ENCODE results near the gene EEIG1. TPM values are rescaled to one million over a fixed set of nuclear protein-coding genes. Genes with fewer than 3 reads are reported as not detected.

EEIG1 gene
- total and polyA plus RNA-seq, 9 of the 15 experiments (the other 6 are each of a cell fraction or from before 2014, with no cell fraction given), result 0.17 to 16.7 (median 3.6) TPM

GRCh38 chr9:127980706-127981558 lies at the start of gene EEIG1 (continued):
- TF ChIP-seq ZNF280A (IDR thresholded peaks at IDR 0.05; ENCODE audit: low read depth, partially characterized antibody) (no peak), TEAD1 (CRISPR knock-in tag; IDR thresholded peaks at IDR 0.05) (peak; percentile 5 to 61; a peak in 1 of 4 replicates), BDP1 (IDR thresholded peaks at IDR 0.05; ENCODE audit: insufficient read depth, insufficient read length) (no peak), PHTF2 (CRISPR knock-in tag; IDR thresholded peaks at IDR 0.05) (no peak), YY1 (IDR thresholded peaks at IDR 0.05; ENCODE audit: borderline replicate concordance in 1 of 3, control insufficient read depth in 1 of 3, extremely low read depth in 1 of 3, insufficient read depth in 3 of 3, insufficient read length in 1 of 3, insufficient replicate concordance in 2 of 3, low read depth in 1 of 3, low read length in 2 of 3) (peak in 1 of 3 experiments; percentile 19), ETV6 (IDR thresholded peaks at IDR 0.05; ENCODE audit: borderline replicate concordance in 1 of 2, low read depth in 2 of 2, low read length in 1 of 2) (no peak), ETV6 (CRISPR knock-in tag; IDR thresholded peaks at IDR 0.05; ENCODE audit: borderline replicate concordance) (no peak), ZNF232 (CRISPR knock-in tag; IDR thresholded peaks at IDR 0.05) (no peak), TAF7 (tag; IDR thresholded peaks at IDR 0.05) (0 out of 2 replicates have a peak, but pooled peaks have one; percentile 17), ZNF592 (IDR thresholded peaks at IDR 0.05) (peak; percentile 12), ZNF175 (CRISPR knock-in tag; IDR thresholded peaks at IDR 0.05; ENCODE audit: low read depth) (no peak), RBM25 (IDR thresholded peaks at IDR 0.05; ENCODE audit: low read depth, low read length, severe bottlenecking) (peak; percentile 98), GATAD2A (IDR thresholded peaks at IDR 0.05) (0 out of 2 replicates have a peak, but pooled peaks have one; percentile 24), ATF7 (IDR thresholded peaks at IDR 0.05) (no peak; the same call in 1 of the 2 replicates), POU5F1 (IDR thresholded peaks at IDR 0.05; ENCODE audit: borderline replicate concordance, low read depth, low read length, partially characterized antibody) (peak; percentile 11), PHF8 (IDR thresholded peaks at IDR 0.05; ENCODE audit: borderline replicate concordance, low read length) (peak; percentile 83; the same call in 1 of the 2 replicates), STAG1 (CRISPR knock-in tag; IDR thresholded peaks at IDR 0.05; ENCODE audit: borderline replicate concordance) (no peak), SMAD4 (CRISPR knock-in tag; conservative IDR thresholded peaks at IDR 0.05) (0 out of 2 replicates have a peak, but pooled peaks have one; percentile 67), BCOR (IDR thresholded peaks at IDR 0.05) (0 out of 2 replicates have a peak, but pooled peaks have one; percentile 42), TFAP4 (CRISPR knock-in tag; IDR thresholded peaks at IDR 0.05; ENCODE audit: borderline replicate concordance) (0 out of 2 replicates have a peak, but pooled peaks have one; percentile 15)

All from K562 (cell line).